ENCODE data around the gene ACSS3. TPM values are rescaled to one million over a fixed set of nuclear protein-coding genes. Genes with fewer than 3 reads are reported as not detected.

Gene ACSS3
- total and polyA plus RNA-seq, 2 donors (not counting 1 experiment from before 2014, with no cell fraction given): not detected

- TF ChIP-seq EZH2 (IDR thresholded peaks at IDR 0.05; ENCODE audit: borderline replicate concordance, insufficient read depth, low read depth, low read length, poor library complexity, severe bottlenecking): no peak
- TF ChIP-seq CTCF (IDR thresholded peaks at IDR 0.05): no peak
- intact Hi-C loops (cut with micrococcal nuclease): no loop called here
- Histone ChIP-seq H3K27ac (ENCODE audit: low read length in 2 of 2) (no peak overlapping the region), H3K9ac (ENCODE audit: low read length) (no peak overlapping the region), H3K4me2 (replicated peaks; ENCODE audit: low read depth, low read length, poor library complexity, severe bottlenecking) (no peak overlapping the region), H3K4me1 (ENCODE audit: control insufficient read depth in 2 of 2, insufficient read depth in 2 of 2, low read length in 2 of 2) (no peaks in the 10 kb centered on the region), H3K9me3 (ENCODE audit: control extremely low read depth in 1 of 3, control insufficient read depth in 2 of 3, insufficient read depth in 1 of 3, low read length in 2 of 3) (peaks cover 0 to 4% (median 1%) of the 10 kb centered on the region in 3 donors), H3K79me2 (ENCODE audit: control insufficient read depth, insufficient read depth, low read length) (no peaks in the 10 kb centered on the region), H3K36me3 (replicated peaks in 1 of 2; ENCODE audit: control extremely low read depth in 1 of 2, control insufficient read depth in 1 of 2, extremely low read depth in 1 of 2, insufficient read depth in 2 of 2, low read length in 1 of 2) (no peaks in the 10 kb centered on the region), H2AFZ (ENCODE audit: insufficient read depth, low read depth, low read length, poor library complexity, severe bottlenecking) (no peak overlapping the region), H3K4me3 (ENCODE audit: control extremely low read depth in 1 of 5, extremely low read depth in 1 of 5, insufficient read depth in 1 of 5, low read depth in 2 of 5, low read length in 4 of 5) (no peak overlapping the region), H3K27me3 (replicated peaks in 1 of 4; ENCODE audit: control extremely low read depth in 1 of 4, control insufficient read depth in 3 of 4, insufficient read depth in 4 of 4, low read length in 3 of 4) (no peaks in the 10 kb centered on the region), H4K20me1 (ENCODE audit: control insufficient read depth, insufficient read depth, low read length, poor library complexity, severe bottlenecking) (no peaks in the 10 kb centered on the region)
- ChIA-PET CTCF (no interaction called here), POLR2A (no interaction called here)
- 100% methylated on average over 1 of the region's 1 CpG for WGBS (ENCODE audit: insufficient coverage)
- Mint-ChIP-seq H3K4me1 (no peaks in the 10 kb centered on the region), H3K4me3 (no peak overlapping the region), H3K27me3 (no peaks in the 10 kb centered on the region), H3K9me3 (ENCODE audit: insufficient read depth) (no peaks in the 10 kb centered on the region), H3K27ac (no peak overlapping the region)
- DNase-seq: no peak
- no peak for ATAC-seq (ENCODE audit: low read depth)
Measured at GRCh38 chr12:81176796-81177195, 98.9 kb downstream of the ACSS3 start.

GRCh38 chr12:81181691-81182090 is 103.8 kb downstream of the ACSS3 start:
- no peak overlapping the region for H3K4me3 ChIP-seq (ENCODE audit: control extremely low read depth in 1 of 5, extremely low read depth in 1 of 5, insufficient read depth in 1 of 5, low read depth in 2 of 5, low read length in 4 of 5)

More at GRCh38 chr12:81181691-81182090, 103.8 kb downstream of the ACSS3 start:
- ChIA-PET CTCF (no interaction called here), POLR2A (no interaction called here)
- H3K27me3 ChIP-seq (replicated peaks in 1 of 4; ENCODE audit: control extremely low read depth in 1 of 4, control insufficient read depth in 3 of 4, insufficient read depth in 4 of 4, low read length in 3 of 4): no peaks in the 10 kb centered on the region
- Mint-ChIP-seq H3K4me3 (no peak overlapping the region), H3K27ac (no peak overlapping the region), H3K27me3 (no peaks in the 10 kb centered on the region), H3K4me1 (no peaks in the 10 kb centered on the region), H3K9me3 (ENCODE audit: insufficient read depth) (no peaks in the 10 kb centered on the region)
- H3K27ac ChIP-seq (ENCODE audit: low read length in 2 of 2): no peak overlapping the region
- H3K79me2 ChIP-seq (ENCODE audit: control insufficient read depth, insufficient read depth, low read length): no peaks in the 10 kb centered on the region
- intact Hi-C loops (cut with micrococcal nuclease): no loop called here
- H3K9me3 ChIP-seq (ENCODE audit: control extremely low read depth in 1 of 3, control insufficient read depth in 2 of 3, insufficient read depth in 1 of 3, low read length in 2 of 3): peaks cover 0 to 1% (median 0%) of the 10 kb centered on the region in 3 donors
- H3K9ac ChIP-seq (ENCODE audit: low read length): no peak overlapping the region
- no peaks in the 10 kb centered on the region for H3K36me3 ChIP-seq (replicated peaks in 1 of 2; ENCODE audit: control extremely low read depth in 1 of 2, control insufficient read depth in 1 of 2, extremely low read depth in 1 of 2, insufficient read depth in 2 of 2, low read length in 1 of 2)
- ATAC-seq (ENCODE audit: low read depth) (no peak), DNase-seq (no peak)
- H4K20me1 ChIP-seq (ENCODE audit: control insufficient read depth, insufficient read depth, low read length, poor library complexity, severe bottlenecking): no peaks in the 10 kb centered on the region
- no peaks in the 10 kb centered on the region for H3K4me1 ChIP-seq (ENCODE audit: control insufficient read depth in 2 of 2, insufficient read depth in 2 of 2, low read length in 2 of 2)
- no peak overlapping the region for H2AFZ ChIP-seq (ENCODE audit: insufficient read depth, low read depth, low read length, poor library complexity, severe bottlenecking)
- TF ChIP-seq CTCF (IDR thresholded peaks at IDR 0.05) (no peak), EZH2 (IDR thresholded peaks at IDR 0.05; ENCODE audit: borderline replicate concordance, insufficient read depth, low read depth, low read length, poor library complexity, severe bottlenecking) (no peak)
- no peak overlapping the region for H3K4me2 ChIP-seq (replicated peaks; ENCODE audit: low read depth, low read length, poor library complexity, severe bottlenecking)
- WGBS (ENCODE audit: insufficient coverage): 40% methylated on average over 1 of the region's 2 CpGs
